GM08714 (cell line): Measurements from ENCODE around the gene FDX2.
"Not testable (repeated sequence)": the region's sequence is repeated elsewhere in the genome, so short reads cannot be mapped to it uniquely, and the experiment has no call there.

Source experiments
- H3K4me3 ChIP-seq: fragments of 200-500 bp; sonication (Bioruptor generic); 2 replicates; pipeline ENCODE4 v1.5.1; 2014; ENCODE audit warnings: mild to moderate bottlenecking, low read length, inconsistent platforms
- ZNF274 ChIP-seq: IDR thresholded peaks from 2 replicates; pipeline ENCODE4 v1.6.1; 2012; ENCODE audit warnings: mild to moderate bottlenecking, low read depth, low read length

The FDX2 gene

GRCh38 chr19:10338940-10339339 is 23.1 kb upstream of the FDX2 start:
- peak overlapping the region; percentile 61; the same call in 1 of the 2 replicates for H3K4me3 ChIP-seq
- TF ChIP-seq ZNF274: no peak

- H3K4me3 ChIP-seq: not testable (repeated sequence)
Measured at GRCh38 chr19:10336725-10337124, 20.9 kb upstream of the FDX2 start.

GRCh38 chr19:10335352-10335985 is 19.7 kb upstream of the FDX2 start:
- H3K4me3 ChIP-seq: no peak overlapping the region
- no peak for TF ChIP-seq ZNF274

GRCh38 chr19:10334588-10335351 is 19.0 kb upstream of the FDX2 start:
- no peak for TF ChIP-seq ZNF274
- H3K4me3 ChIP-seq: no peak overlapping the region

GRCh38 chr19:10333758-10334587 is 18.2 kb upstream of the FDX2 start:
- H3K4me3 ChIP-seq: peak overlapping the region; percentile 63; the same call in 1 of the 2 replicates
- TF ChIP-seq ZNF274: no peak

GRCh38 chr19:10332965-10333757 is 17.3 kb upstream of the FDX2 start, which contains the start of gene RAVER1:
Gene RAVER1, minus strand, starts transcription at chr19:10333529. Its CDS starts 22 bp downstream, at chr19:10333507.
- no peak for TF ChIP-seq ZNF274
- H3K4me3 ChIP-seq: peak within 1 kb of the TSS; percentile 75

GRCh38 chr19:10332158-10332964 is 16.5 kb upstream of the FDX2 start:
- no peak for TF ChIP-seq ZNF274
- peak overlapping the region; percentile 75 for H3K4me3 ChIP-seq

- TF ChIP-seq ZNF274: no peak
- H3K4me3 ChIP-seq: no peak overlapping the region
Measured at GRCh38 chr19:10329555-10329954, 13.7 kb upstream of the FDX2 start.

- no peak overlapping the region for H3K4me3 ChIP-seq
- no peak for TF ChIP-seq ZNF274
Measured at GRCh38 chr19:10328558-10329429, 13.0 kb upstream of the FDX2 start.

- TF ChIP-seq ZNF274: no peak
Measured at GRCh38 chr19:10327793-10328192, 12.0 kb upstream of the FDX2 start.

GRCh38 chr19:10325732-10326131 is 9.9 kb upstream of the FDX2 start:
- no peak overlapping the region for H3K4me3 ChIP-seq
- no peak for TF ChIP-seq ZNF274

More at GRCh38 chr19:10327793-10328192, 12.0 kb upstream of the FDX2 start:
- no peak overlapping the region for H3K4me3 ChIP-seq
